PC-9 (cell line): ENCODE results near the gene FGF3. TPM values are rescaled to one million over a fixed set of nuclear protein-coding genes. Genes with fewer than 3 reads are reported as not detected.

Experiments used
- BruUV-seq: library from RNA; stranded (reverse); fragments of 400-500 nt; replicated peaks from 2 replicates; lab custom pipeline; 2021; lab: Mats Ljungman, UMichigan
- CTCF ChIA-PET: fragments of 300-600 bp; sonication (Branson Sonifier 250); formaldehyde crosslinking; loops from one replicate; lab custom pipeline; 2022; ENCODE audit warnings: antibody characterized with exemption; lab: Charles Lee
- POLR2A ChIA-PET: fragments of 300-600 bp; sonication (Branson Sonifier 250); formaldehyde crosslinking; loops from one replicate; lab custom pipeline; 2022; ENCODE audit warnings: antibody characterized with exemption; ENCODE audit not compliant: unreplicated experiment; lab: Charles Lee
- DNase-seq, 2 experiments: peaks; one replicate each; pipeline versions ENCODE4 v3.0.0 to v3.0.0-alpha.2; 2015 to 2022; ENCODE audit warnings: mixed read lengths in 1 of 2
- H2AFZ ChIP-seq: fragments of 200-600 bp; sonication (generic); 2 replicates; pipeline ENCODE4 v1.8.1; 2017; ENCODE audit warnings: antibody characterized with exemption
- H3F3A ChIP-seq: fragments of 200-600 bp; sonication (generic); 2 replicates; pipeline ENCODE4 v1.8.1; 2017; ENCODE audit warnings: antibody characterized with exemption, mild to moderate bottlenecking, low read depth; ENCODE audit not compliant: insufficient read depth
- H3K27ac ChIP-seq: fragments of 200-600 bp; sonication (generic); 2 replicates; pipeline ENCODE4 v1.6.1; 2016; ENCODE audit warnings: mixed run types
- H3K27me3 ChIP-seq: fragments of 200-600 bp; sonication (generic); 2 replicates; pipeline ENCODE4 v1.6.1; 2016; ENCODE audit warnings: low read depth, mixed run types; ENCODE audit not compliant: insufficient read depth
- H3K36me3 ChIP-seq: fragments of 200-600 bp; sonication (generic); 2 replicates; pipeline ENCODE4 v1.6.1; 2016; ENCODE audit warnings: low read depth, mixed run types
- H3K4me1 ChIP-seq: fragments of 200-600 bp; sonication (generic); replicated peaks from 2 replicates; pipeline ENCODE4 v1.6.1; 2016; ENCODE audit warnings: mixed run types; ENCODE audit not compliant: insufficient read depth
- H3K4me2 ChIP-seq: fragments of 200-600 bp; sonication (generic); 2 replicates; pipeline ENCODE4 v1.6.1; 2017; ENCODE audit warnings: mixed run types
- H3K4me3 ChIP-seq: fragments of 200-600 bp; sonication (generic); 2 replicates; pipeline ENCODE4 v1.6.1; 2016; ENCODE audit warnings: mixed run types
- H3K79me2 ChIP-seq: fragments of 200-600 bp; sonication (generic); 2 replicates; pipeline ENCODE4 v1.6.1; 2017; ENCODE audit warnings: low read depth, mixed run types
- H3K9me2 ChIP-seq: fragments of 200-600 bp; sonication (generic); 2 replicates; pipeline ENCODE4 v1.8.1; 2017; ENCODE audit warnings: mild to moderate bottlenecking; ENCODE audit not compliant: insufficient read depth
- H3K9me3 ChIP-seq: fragments of 200-600 bp; sonication (generic); 2 replicates; pipeline ENCODE4 v1.8.1; 2016; ENCODE audit warnings: low read depth; ENCODE audit not compliant: insufficient read depth
- H4K20me1 ChIP-seq: fragments of 200-600 bp; sonication (generic); 2 replicates; pipeline ENCODE4 v1.8.1; 2017; ENCODE audit not compliant: insufficient read depth
- EZH2 ChIP-seq: fragments of 200-600 bp; sonication (generic); IDR thresholded peaks from 2 replicates; pipeline ENCODE4 v1.8.0; 2017; ENCODE audit warnings: antibody characterized with exemption, low read depth
- intact Hi-C: fragments of 100-400 bp; cut with micrococcal nuclease; formaldehyde crosslinking; loops from one replicate; pipeline ENCODE4 v1.10.0; 2022; ENCODE audit not compliant: unreplicated experiment
- total RNA-seq: library from RNA; stranded (reverse); gene quantifications from 2 replicates; pipeline ENCODE4 v1.2.3, GENCODE V29; 2021
- TF ChIP-seq, protein P1 (sequence below): fragments of 200-600 bp; sonication (generic); conservative IDR thresholded peaks from 2 replicates; pipeline ENCODE4 v1.6.1; 2017; ENCODE audit warnings: mixed run types, antibody characterized with exemption, mild to moderate bottlenecking, moderate library complexity

The FGF3 gene
- total RNA-seq, 1 experiment from 2014 or later, result not detected

DNA sequence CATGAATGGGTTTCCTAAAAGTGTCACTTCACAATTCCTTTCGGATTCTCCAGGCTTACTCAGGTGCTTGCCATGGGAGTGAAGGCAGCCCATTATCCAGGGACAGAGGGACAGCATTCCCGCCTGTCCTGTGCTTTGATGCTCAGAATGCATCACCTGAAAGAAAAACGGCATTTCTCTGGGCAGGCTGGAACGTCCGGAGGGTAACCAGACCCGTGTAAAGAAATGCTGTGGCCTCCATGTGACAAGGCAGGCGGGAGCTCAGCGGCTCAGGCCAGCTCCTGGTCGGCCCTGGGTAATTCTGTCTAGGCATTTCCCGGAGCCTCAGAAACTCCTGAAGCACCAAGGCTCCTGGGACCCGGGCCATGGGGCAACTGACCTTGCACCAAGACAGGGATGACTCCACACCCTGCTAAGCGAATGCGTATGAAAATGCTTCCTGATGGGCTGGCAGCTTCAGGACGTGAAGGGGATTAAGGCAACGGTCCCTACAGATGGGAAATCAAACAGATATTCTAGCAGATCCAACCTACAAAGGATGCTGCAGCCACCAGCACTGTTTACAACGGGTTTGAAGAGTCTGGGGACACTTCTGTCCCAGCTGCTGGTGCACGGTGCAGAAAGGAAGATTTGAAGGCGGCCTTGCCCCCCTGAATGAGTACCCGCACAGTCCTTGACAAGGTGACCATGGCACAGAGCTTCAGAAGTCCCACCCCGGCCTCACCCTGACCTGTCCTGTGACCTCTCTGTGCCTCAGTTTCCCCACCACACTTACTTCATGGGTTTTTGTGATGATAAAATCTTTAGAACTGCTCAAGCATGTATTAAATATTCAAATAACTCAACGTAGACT, 13.6 kb upstream of the FGF3 start:
- H4K20me1 ChIP-seq, result no peaks in the 10 kb centered on the region
- H3K9me3 ChIP-seq, result no peaks in the 10 kb centered on the region
- H3K27me3 ChIP-seq, result no peaks in the 10 kb centered on the region
- H3F3A ChIP-seq, result peaks cover 17% of the 10 kb centered on the region; the same call in 1 of the 2 replicates
- no peak overlapping the region for H3K4me2 ChIP-seq
- POLR2A ChIA-PET, result no interaction called here
- intact Hi-C loops, result no loop called here
- CTCF ChIA-PET, result no interaction called here
- no peaks in the 10 kb centered on the region for H3K36me3 ChIP-seq
- H3K27ac ChIP-seq, result no peak overlapping the region
- no peaks in the 10 kb centered on the region for H3K9me2 ChIP-seq
- BruUV-seq, result no TSS peak
- H2AFZ ChIP-seq, result no peak overlapping the region
- H3K4me1 ChIP-seq, result no peaks in the 10 kb centered on the region
- no peaks in the 10 kb centered on the region for H3K79me2 ChIP-seq
- no peak overlapping the region for H3K4me3 ChIP-seq
- DNase-seq, result no peak
- TF ChIP-seq EZH2, result no peak

- Histone ChIP-seq H3K9me2 (no peaks in the 10 kb centered on the region), H3F3A (peaks cover 17% of the 10 kb centered on the region; the same call in 1 of the 2 replicates), H3K79me2 (no peaks in the 10 kb centered on the region), H2AFZ (no peak overlapping the region), H3K36me3 (no peaks in the 10 kb centered on the region), H3K9me3 (no peaks in the 10 kb centered on the region), H3K4me3 (no peak overlapping the region), H3K4me1 (no peaks in the 10 kb centered on the region), H3K27ac (no peak overlapping the region), H3K4me2 (no peak overlapping the region), H4K20me1 (no peaks in the 10 kb centered on the region), H3K27me3 (no peaks in the 10 kb centered on the region)
- POLR2A ChIA-PET, result no interaction called here
- BruUV-seq, result no TSS peak
- CTCF ChIA-PET, result no interaction called here
- DNase-seq, result no peak
- intact Hi-C loops, result no loop called here
- TF ChIP-seq, protein P1, sequence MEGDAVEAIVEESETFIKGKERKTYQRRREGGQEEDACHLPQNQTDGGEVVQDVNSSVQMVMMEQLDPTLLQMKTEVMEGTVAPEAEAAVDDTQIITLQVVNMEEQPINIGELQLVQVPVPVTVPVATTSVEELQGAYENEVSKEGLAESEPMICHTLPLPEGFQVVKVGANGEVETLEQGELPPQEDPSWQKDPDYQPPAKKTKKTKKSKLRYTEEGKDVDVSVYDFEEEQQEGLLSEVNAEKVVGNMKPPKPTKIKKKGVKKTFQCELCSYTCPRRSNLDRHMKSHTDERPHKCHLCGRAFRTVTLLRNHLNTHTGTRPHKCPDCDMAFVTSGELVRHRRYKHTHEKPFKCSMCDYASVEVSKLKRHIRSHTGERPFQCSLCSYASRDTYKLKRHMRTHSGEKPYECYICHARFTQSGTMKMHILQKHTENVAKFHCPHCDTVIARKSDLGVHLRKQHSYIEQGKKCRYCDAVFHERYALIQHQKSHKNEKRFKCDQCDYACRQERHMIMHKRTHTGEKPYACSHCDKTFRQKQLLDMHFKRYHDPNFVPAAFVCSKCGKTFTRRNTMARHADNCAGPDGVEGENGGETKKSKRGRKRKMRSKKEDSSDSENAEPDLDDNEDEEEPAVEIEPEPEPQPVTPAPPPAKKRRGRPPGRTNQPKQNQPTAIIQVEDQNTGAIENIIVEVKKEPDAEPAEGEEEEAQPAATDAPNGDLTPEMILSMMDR, result no peak
- TF ChIP-seq EZH2, result no peak
Measured at GRCh38 chr11:69831985-69832384, 12.8 kb upstream of the FGF3 start.

DNA sequence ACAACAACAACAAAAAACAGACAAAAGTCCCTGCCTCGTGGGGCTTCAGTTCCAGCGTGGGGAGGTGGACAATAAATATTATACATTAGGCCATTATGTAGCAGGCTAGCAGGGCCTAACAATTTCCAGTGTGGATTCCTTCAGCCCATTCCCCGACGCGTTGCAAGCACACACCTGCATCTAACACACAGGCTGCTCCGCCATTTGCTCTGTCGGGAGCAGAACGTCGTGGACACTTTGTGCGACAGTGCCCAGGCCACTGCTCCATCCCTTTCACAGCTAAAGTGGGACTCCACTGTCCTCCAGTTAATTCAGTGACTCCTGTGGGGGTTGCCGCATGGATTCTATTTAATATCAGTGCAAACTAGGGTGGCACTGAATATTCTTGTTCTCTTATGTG, 10.9 kb upstream of the FGF3 start:
- Histone ChIP-seq H3F3A (peaks cover 23% of the 10 kb centered on the region; the same call in 1 of the 2 replicates), H3K27ac (no peak overlapping the region), H3K4me2 (no peak overlapping the region), H2AFZ (no peak overlapping the region), H3K9me3 (no peaks in the 10 kb centered on the region), H3K9me2 (no peaks in the 10 kb centered on the region), H3K36me3 (no peaks in the 10 kb centered on the region), H4K20me1 (no peaks in the 10 kb centered on the region), H3K4me3 (no peak overlapping the region), H3K79me2 (no peaks in the 10 kb centered on the region), H3K4me1 (peaks cover 9% of the 10 kb centered on the region), H3K27me3 (no peaks in the 10 kb centered on the region)
- intact Hi-C loops, result no loop called here
- no TSS peak for BruUV-seq
- no peak for DNase-seq
- ChIA-PET POLR2A (no interaction called here), CTCF (no interaction called here)
- TF ChIP-seq, protein P1, result no peak
- no peak for TF ChIP-seq EZH2
